ENCODE results near the gene HHAT.

The HHAT gene

DNA sequence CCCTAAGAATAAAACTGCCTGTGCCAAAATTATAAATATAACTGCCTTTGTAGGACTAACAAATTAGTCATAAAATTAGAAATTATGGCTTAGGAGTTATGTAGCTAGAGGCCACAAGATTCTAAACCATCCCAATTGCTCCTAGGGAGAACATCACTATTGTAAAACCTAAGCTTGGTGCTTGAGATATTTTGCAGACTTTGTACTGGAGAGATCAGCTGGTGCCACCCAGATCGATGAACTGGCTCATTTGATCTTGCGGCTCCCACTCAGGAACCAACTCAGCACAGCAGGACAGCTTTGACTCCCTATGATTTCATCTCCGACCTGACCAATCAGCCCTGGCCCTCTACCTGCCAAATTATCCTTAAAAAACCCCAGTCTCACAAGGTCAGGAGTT is 30.6 kb downstream of the HHAT start:
- ATAC-seq: no peak
- DNase-seq: no peak

DNA sequence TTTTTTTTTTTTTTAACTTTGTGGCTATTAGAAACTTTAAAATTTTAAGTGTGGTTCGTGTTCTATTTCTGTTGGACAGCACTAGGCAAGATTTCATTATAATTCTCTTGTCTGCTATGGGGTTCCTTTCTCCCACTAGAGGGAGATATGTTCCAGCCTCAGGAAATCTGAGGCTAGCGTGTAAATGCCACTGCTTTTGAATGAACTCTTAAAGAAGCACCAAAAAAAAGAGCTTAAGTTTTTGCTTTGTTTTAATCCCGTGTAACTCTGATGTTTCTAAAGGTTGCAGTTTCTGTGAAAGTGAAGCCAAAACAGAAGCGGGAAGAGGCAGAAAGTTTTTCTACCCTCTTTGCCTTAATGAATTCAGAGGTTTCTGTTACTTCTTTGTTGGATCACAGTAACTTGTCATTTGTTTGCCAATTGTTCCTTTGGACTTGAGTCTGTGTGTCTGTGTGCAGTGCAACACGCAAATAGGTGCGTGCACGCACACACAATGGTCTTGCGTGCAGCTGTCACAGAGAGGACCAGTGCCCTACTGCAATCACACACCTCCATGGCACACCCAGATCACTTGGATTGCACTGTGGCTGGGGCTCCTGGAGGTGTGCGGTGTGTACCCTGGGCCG is 32.3 kb downstream of the HHAT start:
- DNase-seq: no peak
- ATAC-seq: no peak

DNA sequence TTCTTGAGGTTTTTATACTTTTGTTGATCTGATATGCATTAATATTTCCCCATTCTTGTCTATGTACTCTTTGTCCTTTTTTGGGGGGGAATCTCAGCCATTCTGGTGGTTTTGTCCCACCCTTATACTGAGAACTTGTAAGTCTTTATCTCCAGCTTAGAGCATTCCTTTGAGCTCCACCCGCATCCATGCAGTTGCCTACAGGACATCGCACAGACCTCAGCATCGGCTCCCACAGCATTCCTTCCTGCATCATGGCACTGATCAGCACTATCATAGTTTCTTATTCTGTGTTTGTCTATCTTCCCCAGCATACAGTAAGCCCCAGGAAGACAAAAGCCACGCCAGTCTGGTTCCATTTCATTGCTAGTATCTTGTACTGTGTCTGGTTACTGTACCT is 33.0 kb downstream of the HHAT start:
- DNase-seq: no peak
- ATAC-seq: no peak

DNA sequence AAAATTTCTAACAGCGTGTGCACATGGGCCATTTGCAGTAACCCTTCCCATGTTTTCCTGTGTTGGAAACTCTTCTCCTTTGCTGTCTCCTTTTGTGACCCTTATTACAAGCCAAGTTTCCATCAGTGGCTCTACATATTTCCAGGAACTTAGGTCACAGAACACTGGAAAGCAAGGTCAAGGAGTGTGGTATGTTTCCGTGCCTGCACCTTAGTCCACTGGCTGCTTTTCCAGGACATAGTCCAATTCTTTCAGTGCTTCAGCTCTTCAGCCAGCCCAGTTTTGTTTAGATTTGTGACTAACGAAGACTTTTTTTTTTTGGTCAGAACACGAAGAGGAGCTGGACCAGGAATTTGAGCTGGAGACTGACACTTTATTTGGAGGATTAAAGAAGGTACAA is 33.8 kb downstream of the HHAT start:
- ATAC-seq (no peak), DNase-seq (no peak)

DNA sequence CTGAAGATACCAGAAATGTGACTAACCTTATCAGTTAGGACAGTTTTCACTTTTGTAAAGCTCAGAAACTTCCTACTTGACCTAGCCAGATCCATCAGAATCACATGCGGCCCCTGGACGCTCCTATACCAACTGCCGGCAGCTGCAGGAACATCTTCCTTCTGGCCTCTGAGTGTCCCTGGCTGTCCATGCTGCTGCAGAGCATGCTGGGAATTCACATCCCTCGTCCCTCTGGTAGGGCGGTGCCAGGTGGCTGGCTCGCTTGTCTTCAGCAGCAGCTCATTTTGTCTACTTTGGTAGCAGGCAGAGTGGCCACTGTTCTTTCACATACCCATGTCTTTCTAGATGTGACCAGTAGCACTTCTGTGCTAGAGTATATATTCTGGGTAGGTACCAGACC is 34.4 kb downstream of the HHAT start:
- no peak for DNase-seq
- no peak for ATAC-seq

DNA sequence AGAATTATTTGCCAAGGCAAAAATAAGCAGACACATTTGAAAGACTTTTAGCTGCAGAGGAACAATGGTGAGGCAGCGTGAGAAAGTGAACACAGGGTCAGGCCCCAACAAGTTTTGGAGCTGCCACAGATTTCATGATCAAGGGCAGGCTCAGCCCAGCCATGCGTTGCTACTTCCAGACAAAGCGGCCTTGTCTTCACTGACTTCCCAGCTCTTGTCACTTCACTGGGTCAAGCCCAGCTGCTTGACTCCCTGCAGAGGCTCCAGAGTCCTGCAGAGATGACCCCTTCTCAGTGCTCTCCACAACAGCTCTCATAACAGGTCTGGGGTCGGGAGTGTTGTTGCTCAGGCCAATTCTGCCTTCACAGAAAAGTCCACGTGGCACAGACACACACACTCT is 35.8 kb downstream of the HHAT start:
- ATAC-seq: no peak

DNA sequence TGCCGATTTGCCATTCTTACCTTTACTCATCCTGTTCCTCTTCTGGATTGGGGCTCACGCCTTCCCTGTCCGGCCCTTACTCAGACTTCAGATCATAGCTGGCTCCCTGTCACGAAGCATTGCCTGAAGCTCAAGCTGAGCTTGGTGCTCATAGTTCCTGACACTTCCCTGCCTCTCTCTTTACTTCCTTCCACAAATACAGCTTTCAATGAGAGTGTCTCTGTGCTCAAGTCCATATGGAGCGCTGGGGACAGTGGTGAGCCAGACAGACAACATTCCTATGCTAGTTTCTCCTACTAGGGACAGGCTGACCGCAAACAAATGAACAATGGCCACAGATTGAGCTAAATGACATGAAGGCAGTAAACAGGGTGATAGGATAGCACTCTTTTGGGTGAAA is 38.1 kb downstream of the HHAT start:
- DNase-seq (no peak), ATAC-seq (no peak)

More for the DNA sequence above, 35.8 kb downstream of the HHAT start:
- no peak for DNase-seq

DNA sequence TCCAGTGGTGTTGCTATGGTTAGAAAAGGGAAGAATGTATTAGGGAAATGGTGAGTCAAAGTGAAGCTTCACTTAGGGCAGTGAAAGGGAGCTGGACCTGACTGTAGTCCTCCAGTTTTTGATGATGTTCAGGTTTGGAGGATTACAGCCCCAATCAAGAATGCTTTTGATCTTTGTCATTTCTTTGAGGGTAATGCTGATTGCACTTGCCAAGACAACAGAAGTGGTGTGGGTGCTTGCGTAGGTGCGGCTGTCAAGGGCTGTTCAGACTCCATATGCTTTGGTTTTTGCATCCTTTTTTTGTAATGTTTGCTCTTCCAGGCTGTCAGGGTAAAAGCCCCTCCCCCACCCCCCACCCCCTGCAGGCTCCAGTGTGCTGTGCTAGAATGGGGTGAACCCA is 38.9 kb downstream of the HHAT start:
- DNase-seq: no peak
- ATAC-seq: no peak

DNA sequence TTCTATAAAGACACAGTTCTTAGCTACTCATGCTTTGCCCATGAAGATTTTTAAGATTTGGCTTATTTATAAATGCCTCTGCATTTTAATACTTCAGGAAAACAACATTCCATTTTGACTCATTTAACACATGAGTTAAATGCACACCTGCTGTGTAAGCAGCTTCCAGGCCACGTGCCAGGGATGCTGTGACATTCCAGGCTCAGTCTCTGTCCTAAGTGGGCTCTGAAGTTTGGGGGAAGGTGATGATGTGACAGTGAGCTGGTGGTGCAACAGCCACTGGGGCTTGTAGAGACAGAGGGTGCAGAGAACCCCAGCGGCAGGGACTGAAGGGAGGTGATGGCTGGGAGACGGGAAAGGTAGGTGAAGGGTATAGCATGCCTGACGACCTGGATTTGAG is 40.7 kb downstream of the HHAT start:
- ATAC-seq (no peak), DNase-seq (no peak)

DNA sequence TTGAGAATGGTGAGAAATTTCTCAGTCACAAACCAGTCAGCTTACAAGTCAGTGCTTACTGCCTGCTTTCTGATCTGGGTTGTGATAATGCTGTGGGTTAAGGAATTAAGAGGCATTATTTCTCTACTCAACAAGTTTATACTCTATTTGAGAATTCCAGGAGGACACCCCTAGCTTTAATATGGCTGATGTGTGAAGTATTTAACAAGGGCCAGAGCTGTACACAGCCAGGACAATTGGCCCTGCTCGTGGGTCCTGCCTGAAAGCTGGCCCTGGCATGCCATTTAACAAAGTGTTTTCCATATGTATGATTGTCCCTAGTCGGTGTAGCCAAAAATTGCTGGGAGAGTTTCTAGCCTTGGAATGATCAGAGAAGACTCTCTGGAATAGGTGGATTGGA is 43.2 kb downstream of the HHAT start:
- DNase-seq (no peak), ATAC-seq (no peak)

DNA sequence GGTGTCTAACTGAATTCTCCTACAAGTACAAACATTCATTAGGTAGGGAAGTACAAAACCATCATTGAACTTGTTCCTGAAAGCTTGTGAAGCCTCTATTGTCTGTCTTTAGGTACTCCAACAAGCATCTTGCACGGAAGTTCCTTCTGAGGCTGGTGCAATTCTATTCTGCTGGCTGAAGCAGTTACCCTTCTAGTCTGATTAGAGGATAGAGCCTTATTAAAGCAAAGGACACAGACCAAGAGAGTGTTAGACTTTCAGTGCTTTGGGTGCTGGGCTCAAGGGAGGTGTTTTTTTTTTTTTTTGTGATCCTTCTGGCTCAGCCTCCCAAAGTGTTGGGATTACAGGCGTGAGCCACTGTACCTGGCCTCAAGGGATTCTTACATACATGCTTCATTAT is 43.8 kb downstream of the HHAT start:
- ATAC-seq (no peak), DNase-seq (no peak)

DNA sequence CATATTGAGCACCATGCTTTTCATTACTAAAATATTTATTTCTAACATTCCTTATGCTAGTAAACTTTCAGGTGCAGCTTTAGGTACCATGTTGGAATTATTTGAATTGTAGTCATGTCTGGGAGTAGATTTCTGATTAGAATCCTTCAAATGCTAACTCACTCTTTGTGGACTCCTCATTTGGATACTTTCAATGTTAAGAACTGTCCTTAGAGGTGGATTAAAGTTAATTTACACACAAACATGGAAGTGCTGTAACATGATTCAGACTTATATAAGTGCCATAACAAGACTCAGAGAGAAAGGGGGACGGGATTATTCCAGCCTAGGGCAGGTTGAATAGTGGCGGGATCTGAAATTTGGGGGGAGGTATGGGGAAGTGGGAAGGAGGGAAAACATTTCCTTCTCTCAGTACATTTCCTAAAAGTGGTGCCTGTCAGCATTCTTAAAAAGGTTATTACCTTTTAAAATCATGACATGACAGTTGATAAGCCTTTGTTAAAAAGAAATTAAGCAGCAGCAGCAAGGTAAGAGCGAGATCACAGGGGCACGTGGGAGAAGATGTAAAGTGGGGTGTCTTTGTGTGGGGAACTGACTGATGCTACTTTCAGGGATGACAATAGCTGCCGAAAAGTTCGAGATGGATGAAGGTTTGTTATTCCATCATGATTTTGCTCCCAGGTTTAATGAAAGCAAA is 44.4 kb downstream of the HHAT start:
- no peak for DNase-seq
- no peak for ATAC-seq

DNA sequence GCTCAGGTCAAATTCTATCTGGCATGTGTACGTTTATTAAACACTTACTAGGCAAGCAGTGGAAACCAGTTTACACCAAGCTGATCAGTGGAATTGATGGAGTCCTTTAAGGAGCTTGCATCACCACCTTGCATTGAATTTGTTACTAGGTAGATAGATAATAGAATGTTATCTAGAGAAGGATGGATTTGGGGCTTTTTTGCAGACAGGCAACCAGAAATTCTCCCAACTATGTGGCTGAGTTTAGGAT is 44.9 kb downstream of the HHAT start:
- ATAC-seq: no peak
- no peak for DNase-seq

DNA sequence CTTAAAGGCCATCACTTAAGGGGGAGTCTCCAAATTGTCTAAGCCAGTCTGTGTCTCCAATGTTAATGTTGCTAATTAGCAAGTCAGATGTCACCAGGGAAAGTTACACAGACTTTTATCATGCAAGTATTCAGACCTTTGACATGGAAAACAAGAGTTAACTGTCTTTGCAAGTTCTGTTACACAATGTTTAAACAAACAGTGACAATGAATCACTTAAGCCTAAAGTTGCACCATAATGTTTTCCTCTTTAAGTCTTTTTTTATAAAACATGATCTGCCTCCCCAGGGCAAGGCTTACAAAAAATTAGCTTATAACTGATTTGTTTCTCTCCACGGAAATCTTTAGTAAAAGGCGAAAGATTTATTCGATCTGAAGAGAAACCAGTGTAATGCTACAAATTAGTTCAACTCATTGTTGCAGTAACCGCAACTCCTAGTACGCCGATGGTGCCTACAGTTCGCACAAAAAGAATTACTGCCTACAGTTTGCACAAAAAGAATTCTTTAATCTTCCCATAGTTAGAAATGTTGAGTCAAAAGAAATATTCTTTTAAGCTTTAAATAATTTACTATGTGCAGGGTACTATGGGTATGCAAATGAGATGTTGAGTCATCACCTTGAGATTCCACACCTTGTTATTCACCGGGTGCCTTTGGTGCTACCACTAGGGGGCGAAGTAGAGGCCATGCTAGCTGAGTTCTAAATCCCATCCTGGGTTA is 45.3 kb downstream of the HHAT start:
- ATAC-seq: peak; percentile 92
- DNase-seq: peak; percentile 82

DNA sequence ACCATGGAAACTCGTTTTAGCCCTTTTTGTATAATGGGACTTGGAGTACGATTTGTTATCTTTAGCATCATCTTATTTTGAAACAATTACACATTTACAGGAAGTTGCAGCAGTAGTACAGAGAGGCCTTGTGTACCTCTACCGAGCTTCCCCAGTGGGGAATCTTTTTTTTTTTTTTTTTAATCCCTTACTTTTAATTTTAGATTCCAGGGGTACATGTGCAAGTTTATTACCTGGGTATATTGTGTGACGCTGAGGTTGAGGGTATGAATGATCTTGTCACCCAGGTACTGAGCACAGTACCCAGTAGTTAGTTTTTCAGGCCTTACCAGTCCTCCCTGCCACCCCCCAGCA is 45.9 kb downstream of the HHAT start:
- no peak for DNase-seq
- no peak for ATAC-seq

DNA sequence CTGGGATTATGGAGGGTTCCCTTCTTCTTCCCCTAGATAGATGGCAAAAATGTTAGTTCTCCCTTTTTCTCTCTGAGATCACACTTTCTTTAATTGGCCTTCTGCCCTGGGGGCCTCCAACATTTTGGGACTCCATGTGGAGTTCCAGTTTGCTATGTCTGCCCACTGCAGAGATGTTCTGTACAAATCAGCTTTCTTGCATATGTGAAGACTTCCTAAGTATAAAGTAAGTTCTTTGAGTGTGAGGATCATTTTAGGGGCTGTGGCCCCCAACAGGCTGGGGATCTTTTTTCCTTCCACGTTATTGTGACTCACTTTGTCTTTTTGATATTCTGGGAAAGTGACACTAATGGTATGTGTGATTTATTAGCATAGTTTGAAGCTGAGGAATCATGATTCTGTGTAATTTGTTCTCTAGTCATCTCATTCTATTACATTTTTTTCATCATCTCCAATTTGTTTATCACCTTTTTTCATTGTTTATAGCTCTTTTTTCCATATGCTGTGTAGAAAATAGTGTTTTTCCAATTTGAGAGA is 48.2 kb downstream of the HHAT start:
- no peak for ATAC-seq
- DNase-seq: no peak

DNA sequence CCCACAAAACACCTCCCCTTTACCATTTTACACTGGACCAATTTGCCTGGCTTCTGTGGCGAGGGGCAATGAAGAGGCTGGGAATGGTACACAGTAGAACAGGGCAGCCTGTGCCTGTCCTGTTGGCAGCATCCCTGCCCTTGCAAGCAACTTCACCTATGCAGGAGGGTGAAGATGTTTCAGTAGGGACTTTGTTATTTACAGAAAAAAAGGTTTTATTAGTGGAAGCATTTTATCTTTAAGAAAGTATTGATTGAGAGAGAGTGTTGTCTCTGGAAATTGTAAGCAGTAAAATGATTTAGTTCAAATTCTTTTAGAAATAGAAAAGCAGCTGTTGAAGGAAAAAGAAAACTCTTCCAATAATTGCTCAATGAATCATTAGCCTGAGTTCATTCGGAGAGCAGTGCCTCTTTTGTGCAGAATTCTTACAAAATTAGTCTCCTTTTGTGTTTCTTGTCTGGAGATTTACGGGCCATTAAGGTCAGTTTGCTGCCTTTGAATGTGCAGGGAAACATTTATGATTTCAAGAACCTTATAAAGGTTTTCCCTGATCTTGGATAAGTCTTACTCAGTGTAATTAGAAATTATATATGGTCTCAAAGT is 49.1 kb downstream of the HHAT start:
- no peak for DNase-seq
- no peak for ATAC-seq

DNA sequence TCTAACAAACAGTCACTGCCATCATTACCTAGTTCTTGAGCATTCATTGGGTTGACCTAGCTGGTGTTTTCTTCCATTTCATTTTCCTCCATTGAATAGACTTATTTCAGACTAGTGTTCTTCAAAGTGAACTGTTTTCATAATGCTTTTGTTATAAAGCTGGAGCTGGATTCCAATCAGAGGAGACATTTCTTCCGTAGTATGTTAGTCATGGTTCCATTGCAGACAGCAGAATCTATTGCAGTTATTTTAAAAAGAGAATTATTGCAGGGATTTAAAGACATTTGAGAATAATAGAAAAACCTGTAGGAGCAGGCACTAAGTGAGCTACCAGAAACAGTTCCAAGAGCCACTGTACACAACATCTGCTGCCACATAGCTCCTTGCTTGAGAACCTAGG is 50.0 kb downstream of the HHAT start:
- no peak for DNase-seq
- ATAC-seq: no peak

DNA sequence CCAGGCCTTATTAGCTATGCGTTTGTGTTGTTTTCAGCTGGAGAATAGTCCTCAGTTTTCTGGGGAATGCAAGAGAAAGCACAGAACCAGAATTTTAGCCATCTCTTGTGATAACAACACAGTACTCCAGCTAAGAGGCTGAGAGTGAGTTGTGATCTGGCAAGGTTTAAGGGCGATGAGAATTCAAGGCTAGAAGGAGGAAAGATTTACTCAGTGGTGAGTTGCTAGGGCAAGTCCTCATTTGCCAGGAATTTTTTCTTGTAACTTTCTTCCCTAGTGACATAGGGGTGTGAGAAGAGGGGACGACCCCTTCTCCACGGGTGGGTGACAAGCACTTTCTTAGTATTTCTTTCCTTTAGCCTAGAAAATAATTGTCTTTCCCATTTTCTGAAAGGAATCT is 53.2 kb downstream of the HHAT start:
- ATAC-seq (no peak), DNase-seq (no peak)

DNA sequence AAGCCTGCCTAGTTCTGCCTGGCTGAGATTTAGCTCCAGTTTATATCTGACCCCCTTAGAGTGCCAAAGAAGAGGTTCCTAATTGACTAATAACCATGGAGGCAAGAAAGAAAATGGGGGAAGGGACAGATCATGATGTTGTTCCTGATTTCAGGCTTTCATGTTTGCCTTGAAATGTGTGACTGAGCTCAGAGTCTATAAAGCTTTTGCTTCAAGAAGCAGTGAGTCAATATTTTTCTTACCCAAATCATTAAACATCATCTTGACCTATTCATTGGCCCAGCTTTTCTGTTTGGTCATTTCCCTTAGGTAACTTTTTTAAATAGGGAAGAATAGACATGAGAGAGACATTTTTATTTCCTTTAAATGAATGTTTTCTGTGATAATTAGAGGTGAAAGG is 55.9 kb downstream of the HHAT start:
- DNase-seq (no peak), ATAC-seq (no peak)

DNA sequence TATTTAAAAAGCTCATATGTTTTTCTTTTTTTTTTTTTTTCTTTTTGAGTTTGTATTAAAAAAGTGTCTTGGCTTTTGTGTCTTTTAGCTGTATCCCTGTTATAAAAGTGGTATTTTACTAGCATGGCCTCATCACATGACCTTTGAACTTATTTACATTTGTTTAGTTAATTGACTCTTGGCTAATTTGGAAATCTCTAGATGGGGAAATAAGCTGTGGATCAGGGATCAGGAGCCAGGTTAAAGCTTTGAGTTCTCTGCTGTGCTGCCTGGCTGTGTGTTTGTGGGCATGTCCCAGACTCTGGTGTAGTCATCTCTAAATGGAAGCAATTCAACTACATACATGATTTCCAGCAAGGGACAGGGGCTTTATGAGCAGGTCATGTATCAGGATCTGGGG is 56.5 kb downstream of the HHAT start:
- DNase-seq (no peak), ATAC-seq (no peak)

DNA sequence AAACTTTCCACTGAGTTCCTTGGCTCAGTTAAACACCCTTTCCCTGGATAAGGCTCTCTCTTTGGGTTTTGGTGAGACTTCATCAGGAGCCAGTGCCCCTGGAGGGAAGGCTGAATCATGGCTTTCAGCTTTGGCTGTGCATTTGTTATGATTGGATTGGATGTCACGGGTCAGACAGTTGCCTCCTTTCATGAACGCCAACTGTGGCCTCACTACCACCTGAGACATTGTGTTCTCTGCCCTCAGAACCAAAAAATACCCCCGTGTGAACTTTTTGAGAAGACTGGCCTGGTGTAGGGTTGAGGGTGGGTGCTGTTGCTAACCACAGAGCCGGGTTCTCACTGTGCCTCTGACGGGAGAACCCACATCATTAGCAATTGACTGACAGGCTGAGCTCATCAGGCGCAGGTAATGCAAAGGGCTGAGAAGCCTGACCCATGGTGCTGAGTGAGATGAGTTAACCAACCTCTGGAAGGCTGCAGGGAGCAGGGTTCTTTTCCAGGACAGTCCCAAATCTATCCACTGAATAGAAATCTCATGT is 65.6 kb downstream of the HHAT start:
- ATAC-seq (peak; percentile 63), DNase-seq (peak; percentile 25)

DNA sequence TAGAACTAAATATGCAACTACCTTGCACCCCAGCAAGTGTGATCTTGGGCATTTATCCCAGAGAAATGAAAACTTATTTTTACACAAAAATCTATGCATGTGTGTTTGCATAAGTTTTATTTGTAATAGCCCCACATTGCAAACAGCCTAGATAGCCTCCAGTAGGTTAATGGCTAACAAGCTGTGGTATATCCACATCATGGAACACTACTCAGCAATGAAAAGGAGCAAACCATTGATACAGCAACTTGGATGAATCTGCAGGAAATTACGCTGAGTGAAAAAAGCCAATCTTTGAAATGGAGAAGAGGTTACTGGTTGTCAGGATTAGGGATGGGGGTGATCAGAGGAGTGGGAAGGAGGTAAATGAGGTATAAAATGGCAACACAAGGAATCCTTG is 67.8 kb downstream of the HHAT start:
- ATAC-seq (no peak), DNase-seq (no peak)

All from stimulated activated naive CD8-positive, alpha-beta T cell treated with anti-CD3 and anti-CD28 coated beads, Interleukin-15, Interleukin-2, amounts not matched to agents 100 U/mL and 50 U/mL, for 24 hours (primary cell).